GM12878 (cell line): ENCODE results near the gene EXOSC6. TPM values are rescaled to one million over a fixed set of nuclear protein-coding genes. Genes with fewer than 3 reads are reported as not detected.

Experiments
- ATAC-seq: fragments of 200-7000 bp; cut with Tn5 transposase; 3 replicates; pipeline ENCODE4 v1.9.1; 2020; ENCODE audit warnings: mild to moderate bottlenecking, moderate library complexity
- BruUV-seq: library from RNA; stranded (reverse); fragments of 400-500 nt; replicated peaks from 2 replicates; lab custom pipeline; 2021; lab: Mats Ljungman, UMichigan
- CTCF ChIA-PET: fragments of 300-600 bp; sonication (Branson Sonifier 250); formaldehyde crosslinking; extraction: SDS; loops from one replicate; lab custom pipeline; 2021; ENCODE audit warnings: inconsistent platforms; lab: Yijun Ruan, JAX
- POLR2A ChIA-PET: fragments of 350-600 bp; formaldehyde crosslinking; extraction: SDS; loops from one replicate; lab custom pipeline; 2021; ENCODE audit warnings: inconsistent platforms; lab: Charles Lee
- RAD21 ChIA-PET: fragments of 300-600 bp; sonication (Branson Sonifier 250); formaldehyde crosslinking; loops from one replicate; lab custom pipeline; 2023; ENCODE audit warnings: antibody characterized with exemption; ENCODE audit not compliant: unreplicated experiment; lab: Charles Lee
- SMC1A ChIA-PET: fragments of 300-600 bp; sonication (Branson Sonifier 250); formaldehyde crosslinking; loops from one replicate; lab custom pipeline; 2023; ENCODE audit not compliant: unreplicated experiment, uncharacterized antibody; lab: Charles Lee
- DNase-seq: peaks from one replicate; pipeline ENCODE4 v3.0.0-alpha.2; 2011; ENCODE audit warnings: low read depth, low spot score
- FAIRE-seq: peaks from 3 replicates; lab custom pipeline; 2011; peaks lifted over from hg19 to GRCh38; lab: Jason Lieb, UNC
- H2AFZ ChIP-seq: 2 replicates; pipeline ENCODE4 v1.6.0; 2011; ENCODE audit warnings: low read depth, low read length, control low read depth; ENCODE audit not compliant: control insufficient read depth
- H3K27ac ChIP-seq: 2 replicates; pipeline ENCODE4 v1.5.1; 2011; ENCODE audit warnings: control low read depth; ENCODE audit not compliant: control insufficient read depth, insufficient read depth
- H3K27me3 ChIP-seq, 2 experiments: replicated peaks in 1 of 2; 2 replicates each; pipeline versions ENCODE4 v1.6.0 to v1.6.1; 2011; ENCODE audit warnings: low read length in 1 of 2; ENCODE audit not compliant: control insufficient read depth in 2 of 2, insufficient read depth in 2 of 2
- H3K36me3 ChIP-seq, 2 experiments: 2 replicates each; pipeline ENCODE4 v1.5.1; 2011; ENCODE audit warnings: low read length in 1 of 2; ENCODE audit not compliant: control insufficient read depth in 2 of 2, insufficient read depth in 2 of 2
- H3K4me1 ChIP-seq: 2 replicates; pipeline ENCODE4 v1.6.1; 2011; ENCODE audit warnings: mild to moderate bottlenecking, low read length, moderate library complexity, mixed read lengths; ENCODE audit not compliant: control insufficient read depth, insufficient read depth
- H3K4me2 ChIP-seq: 2 replicates; pipeline ENCODE4 v1.6.0; 2011; ENCODE audit warnings: control low read depth; ENCODE audit not compliant: control insufficient read depth, insufficient read depth
- H3K4me3 ChIP-seq: fragments of 200-600 bp; sonication (generic); 2 replicates; pipeline ENCODE4 v1.5.1; 2016
- H3K79me2 ChIP-seq: 2 replicates; pipeline ENCODE4 v1.6.0; 2011; ENCODE audit warnings: low read length; ENCODE audit not compliant: control insufficient read depth, insufficient read depth
- H3K9ac ChIP-seq: 2 replicates; pipeline ENCODE4 v1.8.0; 2011; ENCODE audit warnings: low read length, control low read depth, mixed read lengths; ENCODE audit not compliant: control insufficient read depth, insufficient read depth
- H3K9me3 ChIP-seq: replicated peaks from 3 replicates; pipeline ENCODE4 v1.5.1; 2011; ENCODE audit warnings: mild to moderate bottlenecking, low read length; ENCODE audit not compliant: control insufficient read depth, insufficient read depth
- H4K20me1 ChIP-seq: 2 replicates; pipeline ENCODE4 v1.6.0; 2011; ENCODE audit not compliant: control insufficient read depth, insufficient read depth
- BCL11A ChIP-seq: IDR thresholded peaks from 2 replicates; pipeline ENCODE4 v1.6.1; 2011; ENCODE audit warnings: low read depth, low read length
- BCLAF1 ChIP-seq: fragments of 450-650 bp; IDR thresholded peaks from 2 replicates; pipeline ENCODE4 v1.6.1; 2017; ENCODE audit warnings: antibody characterized with exemption, mild to moderate bottlenecking, moderate library complexity
- HCFC1 ChIP-seq: fragments of 150-350 bp; IDR thresholded peaks from 2 replicates; pipeline ENCODE4 v1.6.1; 2014; ENCODE audit warnings: low read length
- MEF2A ChIP-seq: IDR thresholded peaks from 2 replicates; pipeline ENCODE4 v1.6.1; 2011; ENCODE audit warnings: low read depth, mild to moderate bottlenecking, low read length, moderate library complexity; ENCODE audit not compliant: insufficient read depth
- NR2C2 ChIP-seq: IDR thresholded peaks from 2 replicates; pipeline ENCODE4 v1.6.1; 2011; ENCODE audit warnings: borderline replicate concordance, low read depth; ENCODE audit not compliant: control insufficient read depth, insufficient read length
- YY1 ChIP-seq: IDR thresholded peaks from 2 replicates; pipeline ENCODE4 v1.6.1; 2011; ENCODE audit warnings: low read depth, mild to moderate bottlenecking, low read length
- WGBS: methylation state at CpG from one replicate; pipeline ENCODE4 v1.1.6; 2016; ENCODE audit warnings: low lambda C conversion rate; ENCODE audit not compliant: insufficient replicate concordance, insufficient coverage; ENCODE audit errors: missing lambda C conversion rate; 5-methylcytosine and 5-hydroxymethylcytosine counted together
- in situ Hi-C: fragments of 300-500 bp; cut with MboI; formaldehyde crosslinking; loops from 9 replicates; pipeline ENCODE4 v1.14.3; 2018; ENCODE audit warnings: mixed read lengths
- intact Hi-C: fragments of 100-400 bp; cut with micrococcal nuclease; formaldehyde crosslinking; loops from one replicate; pipeline ENCODE4 v1.14.2; 2022; ENCODE audit not compliant: unreplicated experiment
- polyA plus RNA-seq, 11 experiments: library from polyadenylated mRNA; depleted of rRNA in 4 of 11; unstranded in 6 of 11; stranded (reverse) in 5 of 11; fragments of >200 nt; fragmentation: Nextera tagmentation in 4 of 11; fragmentation: Illumina TruSeq in 1 of 11; extraction: Ambion mirVana in 4 of 11; extraction: Trizol in 1 of 11; gene quantifications; 1 replicate in 1 of 11; 2 replicates in 10 of 11; pipeline versions ENCODE4 v1.2.1 to v1.2.3, GENCODE V29; 2011 to 2016; ENCODE audit warnings: inconsistent platforms in 2 of 11, missing spikeins in 2 of 11, low read depth in 1 of 11
- total RNA-seq, 4 experiments: library from RNA; depleted of rRNA in 3 of 4; stranded (reverse); fragments of >200 nt in 3 of 4; fragmentation: Illumina TruSeq in 1 of 4; extraction: Trizol in 1 of 4; gene quantifications; 2 replicates each; pipeline versions ENCODE4 v1.2.1 to v1.2.3, GENCODE V29; 2013 to 2021
- TF ChIP-seq, protein P1 (sequence below), 3 experiments: IDR thresholded peaks in 2 of 3; conservative IDR thresholded peaks in 1 of 3; 2 replicates each; pipeline ENCODE4 v1.5.1; 2011; ENCODE audit warnings: low read depth in 3 of 3, low read length in 3 of 3, mild to moderate bottlenecking in 3 of 3, control low read depth in 2 of 3, moderate library complexity in 2 of 3, inconsistent platforms in 1 of 3, mixed read lengths in 1 of 3; ENCODE audit not compliant: control insufficient read depth in 2 of 3, insufficient read depth in 1 of 3; ENCODE audit errors: extremely low read depth in 1 of 3

The EXOSC6 gene
- total and polyA plus RNA-seq, 10 of the 15 experiments (the other 5 are each of a cell fraction or from before 2014, with no cell fraction given), result 8.2 to 27.5 (median 14.5) TPM

DNA sequence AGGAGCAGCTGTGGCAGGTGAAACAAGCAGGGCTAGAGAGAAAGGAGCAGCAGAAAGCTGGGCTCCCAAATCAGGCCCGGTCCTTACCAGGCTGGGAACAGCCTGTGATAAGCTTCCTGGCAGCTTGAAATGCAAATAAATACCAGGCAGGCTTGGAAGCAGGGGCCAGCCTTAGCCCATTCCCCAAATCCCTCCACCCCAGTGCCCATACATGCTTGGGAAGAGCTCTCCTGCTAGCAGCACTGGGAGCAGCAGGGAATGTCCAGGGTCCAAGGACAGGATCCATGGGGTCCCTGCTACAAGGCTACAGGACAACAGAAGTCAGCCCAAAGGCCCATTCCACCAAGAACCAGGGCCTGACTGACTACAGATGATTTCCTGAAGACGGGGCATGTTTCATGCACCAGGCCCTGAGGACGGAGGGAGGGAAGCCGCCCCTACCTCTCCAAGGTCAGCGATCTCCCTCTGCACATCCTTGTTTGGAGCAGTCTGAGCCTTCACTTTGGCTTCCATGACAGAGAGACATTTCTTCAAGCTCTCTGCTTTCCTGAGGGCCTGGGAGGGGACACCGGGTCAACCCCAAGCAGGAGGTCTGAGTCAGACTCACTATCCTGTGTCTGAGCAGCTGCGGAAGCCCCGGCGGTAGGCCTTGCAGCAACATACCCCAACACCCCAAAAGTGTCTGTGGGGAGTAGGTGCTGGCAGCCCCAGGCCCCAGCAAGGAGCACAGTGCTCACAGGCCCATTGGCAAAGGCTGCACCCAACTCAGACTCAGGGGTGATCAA lies 2.6 kb upstream of the EXOSC6 start (continued):
- TF ChIP-seq NR2C2, result no peak
- no peak for TF ChIP-seq BCL11A
- TF ChIP-seq BCLAF1, result no peak
- TF ChIP-seq HCFC1, result no peak
- TF ChIP-seq MEF2A, result no peak
- TF ChIP-seq, all 136 proteins: peak for 0

DNA sequence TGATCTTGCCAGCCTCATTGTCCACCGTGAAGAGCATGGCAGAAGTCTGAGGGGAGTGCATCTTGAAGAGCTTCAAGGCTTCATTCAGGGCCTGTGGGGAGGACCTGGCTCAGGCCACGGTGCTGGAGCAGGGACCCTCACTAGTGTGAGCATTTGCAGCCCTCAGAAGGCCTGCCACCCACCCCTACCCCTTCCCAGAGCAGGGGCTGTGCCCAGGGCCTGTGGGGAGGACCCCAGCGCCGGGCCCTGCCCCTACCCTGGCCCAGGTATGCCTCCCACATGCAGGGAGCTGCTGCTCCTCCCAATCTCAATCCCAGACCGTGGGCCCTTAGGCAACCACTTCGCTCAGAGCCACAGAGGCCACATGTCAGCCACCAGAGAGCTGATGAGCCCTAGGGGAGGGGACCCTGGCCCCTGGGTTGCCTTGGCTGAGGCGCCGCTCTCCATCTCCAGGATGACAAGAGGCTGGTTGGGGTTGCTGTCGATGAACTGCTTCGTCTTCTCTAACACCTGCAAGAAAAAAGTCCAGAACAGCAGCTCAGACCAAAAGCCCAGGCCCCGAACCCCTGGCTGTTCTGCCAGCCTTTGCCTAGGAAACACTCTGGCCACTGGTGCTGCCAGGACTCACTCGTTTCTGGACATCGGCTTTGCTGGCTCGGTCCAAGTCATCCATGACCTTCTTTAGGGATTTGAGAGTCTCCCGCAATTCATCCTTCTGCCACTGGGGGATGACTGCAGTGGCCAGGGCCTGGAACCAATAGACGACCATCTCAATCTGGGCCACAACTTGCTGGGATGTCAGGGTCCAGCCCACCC lies 1.8 kb upstream of the EXOSC6 start:
- ChIA-PET CTCF (interaction anchor here (3.2 kb wide), 1 partner anchor 9 kb away, joined by 13 read pairs; no protein-coding TSS in a partner anchor), SMC1A (no interaction called here), RAD21 (no interaction called here), POLR2A (interaction anchor here (0.8 kb wide), 1 partner anchor 32 kb away, joined by 4 read pairs; no protein-coding TSS in a partner anchor)
- 85% methylated on average over 16 of the region's 16 CpGs for WGBS
- in situ Hi-C loops (no loop called here), intact Hi-C loops (loop anchor here (10.0 kb wide), 1 partner anchor 89 kb away; no protein-coding TSS in a partner anchor)
- Histone ChIP-seq H3K9ac (no peak overlapping the region), H3K36me3 (peaks cover 27 to 37% of the 10 kb centered on the region in 2 experiments), H3K9me3 (no peaks in the 10 kb centered on the region), H4K20me1 (no peaks in the 10 kb centered on the region), H3K4me1 (no peaks in the 10 kb centered on the region), H3K27ac (no peak overlapping the region), H3K79me2 (peaks cover 26% of the 10 kb centered on the region), H2AFZ (no peak overlapping the region), H3K4me3 (no peak overlapping the region), H3K4me2 (no peak overlapping the region), H3K27me3 (no peaks in the 10 kb centered on the region)
- no peak for FAIRE-seq
- TF ChIP-seq YY1, result no peak
- TF ChIP-seq, protein P1, sequence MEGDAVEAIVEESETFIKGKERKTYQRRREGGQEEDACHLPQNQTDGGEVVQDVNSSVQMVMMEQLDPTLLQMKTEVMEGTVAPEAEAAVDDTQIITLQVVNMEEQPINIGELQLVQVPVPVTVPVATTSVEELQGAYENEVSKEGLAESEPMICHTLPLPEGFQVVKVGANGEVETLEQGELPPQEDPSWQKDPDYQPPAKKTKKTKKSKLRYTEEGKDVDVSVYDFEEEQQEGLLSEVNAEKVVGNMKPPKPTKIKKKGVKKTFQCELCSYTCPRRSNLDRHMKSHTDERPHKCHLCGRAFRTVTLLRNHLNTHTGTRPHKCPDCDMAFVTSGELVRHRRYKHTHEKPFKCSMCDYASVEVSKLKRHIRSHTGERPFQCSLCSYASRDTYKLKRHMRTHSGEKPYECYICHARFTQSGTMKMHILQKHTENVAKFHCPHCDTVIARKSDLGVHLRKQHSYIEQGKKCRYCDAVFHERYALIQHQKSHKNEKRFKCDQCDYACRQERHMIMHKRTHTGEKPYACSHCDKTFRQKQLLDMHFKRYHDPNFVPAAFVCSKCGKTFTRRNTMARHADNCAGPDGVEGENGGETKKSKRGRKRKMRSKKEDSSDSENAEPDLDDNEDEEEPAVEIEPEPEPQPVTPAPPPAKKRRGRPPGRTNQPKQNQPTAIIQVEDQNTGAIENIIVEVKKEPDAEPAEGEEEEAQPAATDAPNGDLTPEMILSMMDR (IDR thresholded peaks at IDR 0.05 in 2 of 3, conservative IDR thresholded peaks at IDR 0.05 in 1 of 3; ENCODE audit: control insufficient read depth in 2 of 3, extremely low read depth in 1 of 3, insufficient read depth in 1 of 3, low read depth in 3 of 3, low read length in 3 of 3), result peak; percentile 35 to 71 (median 61)
- ATAC-seq, result no peak
- BruUV-seq, result no TSS peak
- DNase-seq, result no peak
